ENCODE results near the gene IPO11.

- TF ChIP-seq, protein P1, sequence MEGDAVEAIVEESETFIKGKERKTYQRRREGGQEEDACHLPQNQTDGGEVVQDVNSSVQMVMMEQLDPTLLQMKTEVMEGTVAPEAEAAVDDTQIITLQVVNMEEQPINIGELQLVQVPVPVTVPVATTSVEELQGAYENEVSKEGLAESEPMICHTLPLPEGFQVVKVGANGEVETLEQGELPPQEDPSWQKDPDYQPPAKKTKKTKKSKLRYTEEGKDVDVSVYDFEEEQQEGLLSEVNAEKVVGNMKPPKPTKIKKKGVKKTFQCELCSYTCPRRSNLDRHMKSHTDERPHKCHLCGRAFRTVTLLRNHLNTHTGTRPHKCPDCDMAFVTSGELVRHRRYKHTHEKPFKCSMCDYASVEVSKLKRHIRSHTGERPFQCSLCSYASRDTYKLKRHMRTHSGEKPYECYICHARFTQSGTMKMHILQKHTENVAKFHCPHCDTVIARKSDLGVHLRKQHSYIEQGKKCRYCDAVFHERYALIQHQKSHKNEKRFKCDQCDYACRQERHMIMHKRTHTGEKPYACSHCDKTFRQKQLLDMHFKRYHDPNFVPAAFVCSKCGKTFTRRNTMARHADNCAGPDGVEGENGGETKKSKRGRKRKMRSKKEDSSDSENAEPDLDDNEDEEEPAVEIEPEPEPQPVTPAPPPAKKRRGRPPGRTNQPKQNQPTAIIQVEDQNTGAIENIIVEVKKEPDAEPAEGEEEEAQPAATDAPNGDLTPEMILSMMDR (IDR thresholded peaks at IDR 0.05; ENCODE audit: low read depth, low read length, missing input control), result no peak
- TF ChIP-seq ATF3 (IDR thresholded peaks at IDR 0.05) (no peak), GABPA (IDR thresholded peaks at IDR 0.05 in 1 of 2, conservative IDR thresholded peaks at IDR 0.05 in 1 of 2) (no peak), FOXA1 (IDR thresholded peaks at IDR 0.05) (no peak), RAD21 (IDR thresholded peaks at IDR 0.05) (no peak), RXRA (IDR thresholded peaks at IDR 0.05) (no peak), REST (IDR thresholded peaks at IDR 0.05) (no peak), JUND (IDR thresholded peaks at IDR 0.05) (no peak), SP1 (IDR thresholded peaks at IDR 0.05) (no peak), HNF4A (conservative IDR thresholded peaks at IDR 0.05) (no peak), TAF1 (conservative IDR thresholded peaks at IDR 0.05) (no peak), YY1 (IDR thresholded peaks at IDR 0.05) (no peak)
- TF ChIP-seq, protein P2, sequence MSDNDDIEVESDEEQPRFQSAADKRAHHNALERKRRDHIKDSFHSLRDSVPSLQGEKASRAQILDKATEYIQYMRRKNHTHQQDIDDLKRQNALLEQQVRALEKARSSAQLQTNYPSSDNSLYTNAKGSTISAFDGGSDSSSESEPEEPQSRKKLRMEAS (IDR thresholded peaks at IDR 0.05), result no peak
- TF ChIP-seq, protein P3, sequence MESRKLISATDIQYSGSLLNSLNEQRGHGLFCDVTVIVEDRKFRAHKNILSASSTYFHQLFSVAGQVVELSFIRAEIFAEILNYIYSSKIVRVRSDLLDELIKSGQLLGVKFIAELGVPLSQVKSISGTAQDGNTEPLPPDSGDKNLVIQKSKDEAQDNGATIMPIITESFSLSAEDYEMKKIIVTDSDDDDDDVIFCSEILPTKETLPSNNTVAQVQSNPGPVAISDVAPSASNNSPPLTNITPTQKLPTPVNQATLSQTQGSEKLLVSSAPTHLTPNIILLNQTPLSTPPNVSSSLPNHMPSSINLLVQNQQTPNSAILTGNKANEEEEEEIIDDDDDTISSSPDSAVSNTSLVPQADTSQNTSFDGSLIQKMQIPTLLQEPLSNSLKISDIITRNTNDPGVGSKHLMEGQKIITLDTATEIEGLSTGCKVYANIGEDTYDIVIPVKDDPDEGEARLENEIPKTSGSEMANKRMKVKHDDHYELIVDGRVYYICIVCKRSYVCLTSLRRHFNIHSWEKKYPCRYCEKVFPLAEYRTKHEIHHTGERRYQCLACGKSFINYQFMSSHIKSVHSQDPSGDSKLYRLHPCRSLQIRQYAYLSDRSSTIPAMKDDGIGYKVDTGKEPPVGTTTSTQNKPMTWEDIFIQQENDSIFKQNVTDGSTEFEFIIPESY (IDR thresholded peaks at IDR 0.05), result no peak
Measured at GRCh38 chr5:62514510-62515119, 102.1 kb downstream of the IPO11 start.

Measured in liver (tissue), 3 donors.